PC-3 (cell line): Measurements from ENCODE around the gene ARPP19. TPM values are rescaled to one million over a fixed set of nuclear protein-coding genes. Genes with fewer than 3 reads are reported as not detected.
"Not testable (repeated sequence)": the region's sequence is repeated elsewhere in the genome, so short reads cannot be mapped to it uniquely, and the experiment has no call there.

Experiments
- ATAC-seq: fragments of 200-7000 bp; cut with Tn5 transposase; 2 replicates; pipeline ENCODE4 v1.9.1; 2020; ENCODE audit warnings: mild to moderate bottlenecking, moderate library complexity
- BruUV-seq: library from RNA; stranded (reverse); fragments of 400-500 nt; replicated peaks from 2 replicates; lab custom pipeline; 2021; lab: Mats Ljungman, UMichigan
- CTCF ChIA-PET: fragments of 300-600 bp; sonication (Branson Sonifier 250); formaldehyde crosslinking; loops from one replicate; lab custom pipeline; 2022; ENCODE audit warnings: antibody characterized with exemption; lab: Charles Lee
- POLR2A ChIA-PET: fragments of 300-600 bp; sonication (Branson Sonifier 250); formaldehyde crosslinking; loops from one replicate; lab custom pipeline; 2022; ENCODE audit warnings: antibody characterized with exemption; ENCODE audit not compliant: unreplicated experiment; lab: Charles Lee
- DNase-seq: peaks from one replicate; pipeline ENCODE4 v3.0.0-alpha.2; 2015
- H2AFZ ChIP-seq: fragments of 300-600 bp; sonication (generic); 2 replicates; pipeline ENCODE4 v1.6.0; 2016; ENCODE audit warnings: antibody characterized with exemption, low read length
- H3F3A ChIP-seq: fragments of 300-600 bp; sonication (generic); one replicate; pipeline ENCODE4 v1.6.0; 2017; ENCODE audit warnings: antibody characterized with exemption, low read length, control low read depth, mild to moderate bottlenecking; ENCODE audit not compliant: unreplicated experiment
- H3K27ac ChIP-seq: fragments of 300-600 bp; sonication (generic); 2 replicates; pipeline ENCODE4 v1.5.1; 2016; ENCODE audit warnings: mild to moderate bottlenecking, low read length
- H3K27me3 ChIP-seq: fragments of 300-600 bp; sonication (generic); 2 replicates; pipeline ENCODE4 v1.6.1; 2016; ENCODE audit warnings: low read length, mixed read lengths
- H3K36me3 ChIP-seq: fragments of 300-600 bp; sonication (generic); 2 replicates; pipeline ENCODE4 v1.6.1; 2016; ENCODE audit warnings: low read depth, mixed run types, low read length, mixed read lengths
- H3K4me1 ChIP-seq: fragments of 300-600 bp; sonication (generic); 2 replicates; pipeline ENCODE4 v1.5.1; 2016; ENCODE audit warnings: low read length; ENCODE audit not compliant: insufficient read depth
- H3K4me2 ChIP-seq: fragments of 300-600 bp; sonication (generic); 2 replicates; pipeline ENCODE4 v1.6.0; 2016; ENCODE audit warnings: low read length
- H3K4me3 ChIP-seq: fragments of 300-600 bp; sonication (generic); 2 replicates; pipeline ENCODE4 v1.5.1; 2016; ENCODE audit warnings: mild to moderate bottlenecking, low read length, mixed read lengths
- H3K79me2 ChIP-seq: fragments of 300-600 bp; sonication (generic); 2 replicates; pipeline ENCODE4 v1.6.1; 2017; ENCODE audit warnings: low read length, mixed read lengths
- H3K9ac ChIP-seq: fragments of 300-600 bp; sonication (generic); 2 replicates; pipeline ENCODE4 v1.6.0; 2016; ENCODE audit warnings: mild to moderate bottlenecking, low read length
- H3K9me2 ChIP-seq: fragments of 300-600 bp; sonication (generic); replicated peaks from 2 replicates; pipeline ENCODE4 v1.6.1; 2016; ENCODE audit warnings: mixed run types, low read length, mixed read lengths
- H3K9me3 ChIP-seq: fragments of 300-600 bp; sonication (generic); 2 replicates; pipeline ENCODE4 v1.6.1; 2016; ENCODE audit warnings: low read length, mixed read lengths
- H4K20me1 ChIP-seq: fragments of 300-600 bp; sonication (generic); 2 replicates; pipeline ENCODE4 v1.6.1; 2016; ENCODE audit warnings: low read length, mixed read lengths
- EZH2 ChIP-seq: fragments of 300-600 bp; sonication (generic); IDR thresholded peaks from one replicate; pipeline ENCODE4 v1.6.1; 2017; ENCODE audit warnings: antibody characterized with exemption, mild to moderate bottlenecking, low read length; ENCODE audit not compliant: unreplicated experiment
- intact Hi-C: fragments of 100-400 bp; cut with micrococcal nuclease; formaldehyde crosslinking; loops from 2 replicates; pipeline ENCODE4 v1.9.0; 2023
- total RNA-seq: library from RNA; depleted of rRNA; stranded (reverse); fragments of >200 nt; gene quantifications from 2 replicates; pipeline ENCODE4 v1.2.3, GENCODE V29; 2014
- TF ChIP-seq, protein P1 (sequence below): fragments of 300-600 bp; sonication (generic); conservative IDR thresholded peaks from 2 replicates; pipeline ENCODE4 v1.5.1; 2017; ENCODE audit warnings: antibody characterized with exemption, low read depth, mild to moderate bottlenecking, low read length

Gene ARPP19
- total RNA-seq, 1 experiment from 2014 or later = 65.8 TPM

DNA sequence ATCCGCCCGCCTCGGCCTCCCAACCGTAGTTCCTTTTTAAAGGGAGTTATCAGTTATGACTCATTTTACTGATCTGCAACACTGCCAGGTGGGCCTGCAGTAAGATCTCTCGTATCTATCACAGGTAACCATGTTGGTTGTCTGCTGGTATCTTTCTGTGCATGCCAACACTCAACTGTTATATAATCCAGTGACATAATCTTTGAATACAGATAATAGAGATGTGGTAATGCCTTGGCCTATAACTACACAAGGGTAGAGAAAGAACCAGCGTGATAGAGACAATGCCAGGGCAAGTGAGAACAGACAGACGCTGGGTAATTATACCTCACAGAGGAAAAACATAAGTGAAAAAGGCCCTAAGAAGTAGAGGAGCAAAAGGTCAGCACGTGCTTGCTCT is 11.0 kb upstream of the ARPP19 start:
- no peak overlapping the region for H3K4me3 ChIP-seq
- H3K9me2 ChIP-seq = no peaks in the 10 kb centered on the region
- no peaks in the 10 kb centered on the region for H4K20me1 ChIP-seq
- no peaks in the 10 kb centered on the region for H3K36me3 ChIP-seq
- ChIA-PET CTCF (no interaction called here), POLR2A (no interaction called here)
- ATAC-seq (no peak), DNase-seq (no peak)
- H3K27me3 ChIP-seq = no peaks in the 10 kb centered on the region
- H2AFZ ChIP-seq = no peak overlapping the region
- no peak overlapping the region for H3K4me2 ChIP-seq
- intact Hi-C loops = no loop called here
- no peak overlapping the region for H3K27ac ChIP-seq
- TF ChIP-seq, protein P1, sequence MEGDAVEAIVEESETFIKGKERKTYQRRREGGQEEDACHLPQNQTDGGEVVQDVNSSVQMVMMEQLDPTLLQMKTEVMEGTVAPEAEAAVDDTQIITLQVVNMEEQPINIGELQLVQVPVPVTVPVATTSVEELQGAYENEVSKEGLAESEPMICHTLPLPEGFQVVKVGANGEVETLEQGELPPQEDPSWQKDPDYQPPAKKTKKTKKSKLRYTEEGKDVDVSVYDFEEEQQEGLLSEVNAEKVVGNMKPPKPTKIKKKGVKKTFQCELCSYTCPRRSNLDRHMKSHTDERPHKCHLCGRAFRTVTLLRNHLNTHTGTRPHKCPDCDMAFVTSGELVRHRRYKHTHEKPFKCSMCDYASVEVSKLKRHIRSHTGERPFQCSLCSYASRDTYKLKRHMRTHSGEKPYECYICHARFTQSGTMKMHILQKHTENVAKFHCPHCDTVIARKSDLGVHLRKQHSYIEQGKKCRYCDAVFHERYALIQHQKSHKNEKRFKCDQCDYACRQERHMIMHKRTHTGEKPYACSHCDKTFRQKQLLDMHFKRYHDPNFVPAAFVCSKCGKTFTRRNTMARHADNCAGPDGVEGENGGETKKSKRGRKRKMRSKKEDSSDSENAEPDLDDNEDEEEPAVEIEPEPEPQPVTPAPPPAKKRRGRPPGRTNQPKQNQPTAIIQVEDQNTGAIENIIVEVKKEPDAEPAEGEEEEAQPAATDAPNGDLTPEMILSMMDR = no peak
- no peak for TF ChIP-seq EZH2
- no peaks in the 10 kb centered on the region for H3K9me3 ChIP-seq
- BruUV-seq = no TSS peak
- no peaks in the 10 kb centered on the region for H3K79me2 ChIP-seq
- no peaks in the 10 kb centered on the region for H3F3A ChIP-seq
- no peaks in the 10 kb centered on the region for H3K4me1 ChIP-seq
- no peak overlapping the region for H3K9ac ChIP-seq

DNA sequence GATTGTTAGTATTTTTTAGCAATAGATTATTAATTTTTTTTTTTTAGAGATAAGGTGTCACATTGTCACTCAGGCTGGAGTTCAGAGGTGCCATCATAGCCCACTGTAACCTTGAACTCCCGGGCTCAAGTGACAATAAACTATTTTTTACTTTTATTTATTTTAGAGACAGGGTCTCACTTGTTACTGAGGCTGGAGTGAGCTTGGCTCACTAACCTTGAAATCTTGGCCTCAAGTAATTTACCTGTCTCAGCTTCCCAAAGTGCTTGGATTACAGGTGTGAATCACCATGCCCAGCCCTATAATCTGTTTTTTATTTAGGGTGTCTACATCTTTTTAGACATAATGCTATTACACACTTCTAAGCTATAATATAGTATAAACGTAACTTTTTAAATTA is 7.9 kb upstream of the ARPP19 start:
- Histone ChIP-seq H3F3A (no peaks in the 10 kb centered on the region), H3K9ac (no peak overlapping the region), H3K79me2 (no peaks in the 10 kb centered on the region), H3K4me1 (no peaks in the 10 kb centered on the region), H3K36me3 (no peaks in the 10 kb centered on the region), H3K27me3 (no peaks in the 10 kb centered on the region), H3K9me2 (no peaks in the 10 kb centered on the region), H3K4me2 (no peak overlapping the region), H2AFZ (no peak overlapping the region), H4K20me1 (no peaks in the 10 kb centered on the region), H3K27ac (no peak overlapping the region), H3K4me3 (no peak overlapping the region), H3K9me3 (no peaks in the 10 kb centered on the region)
- ATAC-seq (no peak), DNase-seq (no peak)
- ChIA-PET CTCF (no interaction called here), POLR2A (no interaction called here)
- TF ChIP-seq EZH2 = no peak
- TF ChIP-seq, protein P1 = no peak
- intact Hi-C loops = no loop called here
- no TSS peak for BruUV-seq

DNA sequence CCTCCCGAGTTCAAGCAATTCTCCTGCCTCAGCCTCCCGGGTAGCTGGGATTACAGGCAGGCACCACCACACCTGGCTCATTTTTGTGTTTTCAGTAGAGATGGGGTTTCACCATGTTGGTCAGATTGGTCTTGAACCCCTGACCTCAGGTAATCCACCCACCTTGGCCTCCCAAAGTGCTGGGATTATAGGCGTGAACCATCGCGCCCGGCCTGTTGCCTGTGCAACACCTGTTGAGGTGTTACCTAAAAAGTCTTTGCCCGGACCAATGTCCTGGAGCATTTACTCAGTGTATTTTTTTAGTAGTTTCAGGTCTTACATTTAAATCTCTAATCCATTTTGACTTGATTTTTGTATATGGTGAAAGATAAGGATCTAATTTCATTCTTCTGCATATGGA is 6.7 kb upstream of the ARPP19 start:
- H3F3A ChIP-seq, H3K4me3 ChIP-seq, H3K27ac ChIP-seq, CTCF ChIA-PET, H3K27me3 ChIP-seq, H3K36me3 ChIP-seq, H4K20me1 ChIP-seq, intact Hi-C loops, H3K9me2 ChIP-seq, POLR2A ChIA-PET, BruUV-seq, DNase-seq, H3K9ac ChIP-seq, H3K79me2 ChIP-seq, ATAC-seq, H2AFZ ChIP-seq, H3K4me2 ChIP-seq, H3K4me1 ChIP-seq, H3K9me3 ChIP-seq: not testable (repeated sequence)
